Globus pallidus (tissue), 1 donor: ENCODE measurements around the gene PGGHG.

ENCODE experiments used
- DNase-seq: peaks from one replicate; pipeline ENCODE4 v3.0.0-alpha.2; 2015; ENCODE audit warnings: low spot score

Gene PGGHG

DNA sequence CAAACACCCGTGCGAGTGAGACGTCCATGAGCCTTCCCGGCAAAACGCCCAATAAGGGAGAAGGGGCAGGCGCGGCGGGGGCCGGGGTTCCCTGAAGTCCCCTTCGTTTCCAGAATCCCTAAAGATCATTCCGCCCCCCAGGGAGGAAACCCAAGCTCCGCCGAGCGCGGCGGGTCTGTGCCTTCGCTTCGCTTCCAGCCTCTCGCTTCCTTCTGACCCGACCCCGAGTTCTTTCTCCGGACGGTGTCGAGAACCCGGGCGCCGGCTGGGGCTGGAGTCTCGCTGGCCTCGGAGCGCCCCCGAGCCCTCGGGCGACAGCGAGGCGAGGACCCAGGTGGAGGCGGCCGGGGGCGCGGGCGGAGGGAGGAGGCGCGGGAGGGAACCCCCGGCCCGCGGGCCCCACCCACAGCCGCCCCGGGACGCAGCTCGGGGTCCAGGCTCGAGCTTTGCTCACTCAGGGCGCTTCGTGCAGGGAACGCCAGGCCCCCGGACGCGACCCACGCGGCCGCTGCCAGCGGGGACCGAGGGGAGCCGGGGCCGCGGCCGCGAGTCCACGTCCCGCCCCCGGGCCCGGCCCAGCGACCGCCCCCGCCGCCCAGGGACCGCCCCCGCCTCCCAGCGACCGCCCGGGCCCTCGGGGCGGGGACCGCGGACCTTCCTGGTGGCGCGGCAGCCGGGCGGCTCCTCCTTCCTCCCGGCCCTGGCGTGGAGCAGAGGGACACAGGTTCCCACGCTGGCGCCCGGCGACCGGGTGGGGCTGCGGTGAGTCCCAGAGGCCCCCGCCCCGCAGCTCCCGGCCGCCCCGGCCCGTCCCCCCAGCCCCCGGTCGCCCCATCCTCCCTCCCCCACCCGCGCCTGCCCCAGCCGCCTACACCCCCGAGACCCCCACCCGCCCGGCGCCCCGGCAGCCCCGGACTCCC lies at the start of gene PGGHG:
TSS of gene PGGHG (plus strand) at position 649 of the 920 bp plus-strand sequence. CDS start 691 bp downstream, outside the sequence.
- DNase-seq = no peak

DNA sequence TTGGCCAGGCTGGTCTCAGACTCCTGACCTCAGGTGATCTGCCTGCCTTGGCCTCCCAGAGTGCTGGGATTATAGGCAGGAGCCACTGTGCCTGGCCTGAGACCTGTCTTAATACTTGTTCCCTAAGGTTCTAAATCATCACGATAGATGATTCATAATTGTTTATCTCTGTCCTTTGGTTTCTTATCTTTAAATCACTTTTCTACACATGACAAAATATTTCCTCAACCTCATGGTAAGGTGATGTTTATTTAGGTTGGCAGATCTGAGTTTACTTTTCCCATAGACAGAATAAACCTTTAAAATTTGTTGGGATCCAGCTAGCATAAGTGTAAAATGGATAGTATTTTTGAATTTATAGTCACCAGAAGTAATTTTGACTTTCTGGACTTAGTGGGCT lies 48.6 kb upstream of the PGGHG start:
- no peak for DNase-seq

DNA sequence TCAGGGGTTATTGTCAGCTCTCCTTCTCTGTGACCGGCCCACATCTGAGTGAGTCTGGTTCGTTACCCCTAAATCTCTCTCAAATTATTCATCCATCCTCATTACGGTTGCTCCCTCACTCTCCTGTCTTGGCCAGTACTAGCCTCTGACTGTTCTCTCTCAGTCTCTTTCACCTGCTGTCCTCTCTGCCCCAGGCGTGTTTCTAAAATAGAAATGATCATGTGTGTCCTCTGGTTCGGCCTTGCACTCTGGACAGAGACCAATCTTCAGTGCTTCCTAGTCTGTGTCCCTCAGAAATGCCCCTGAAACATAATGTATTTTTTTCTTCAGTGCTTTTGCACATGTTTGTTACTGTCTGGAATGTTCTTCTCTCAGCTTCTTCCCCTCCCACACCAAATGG lies 47.3 kb upstream of the PGGHG start:
- no peak for DNase-seq

GRCh38 chr11:244376-244775 lies 44.5 kb upstream of the PGGHG start:
- no peak for DNase-seq

GRCh38 chr11:249062-249461 lies 39.9 kb upstream of the PGGHG start:
- no peak for DNase-seq

DNA sequence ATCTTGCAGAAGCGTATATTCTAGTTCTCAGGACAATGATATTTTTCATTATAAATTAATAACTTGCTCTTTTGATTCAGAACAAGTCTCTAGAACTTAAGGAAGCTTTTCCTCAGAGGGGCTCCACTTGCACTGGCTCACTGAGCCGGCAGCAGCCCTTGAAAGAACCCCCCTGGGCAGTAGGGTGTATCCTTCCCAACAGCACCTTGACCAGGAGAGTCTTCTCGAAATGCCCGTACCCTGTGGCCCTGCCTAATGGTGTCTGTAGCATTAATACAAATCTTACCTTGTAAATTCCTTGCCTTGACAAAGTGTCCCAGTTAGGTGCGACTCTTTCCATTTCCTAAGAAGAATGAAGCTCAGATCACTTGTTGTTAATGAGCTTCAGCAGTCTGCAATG lies 38.7 kb upstream of the PGGHG start:
- DNase-seq = no peak

DNA sequence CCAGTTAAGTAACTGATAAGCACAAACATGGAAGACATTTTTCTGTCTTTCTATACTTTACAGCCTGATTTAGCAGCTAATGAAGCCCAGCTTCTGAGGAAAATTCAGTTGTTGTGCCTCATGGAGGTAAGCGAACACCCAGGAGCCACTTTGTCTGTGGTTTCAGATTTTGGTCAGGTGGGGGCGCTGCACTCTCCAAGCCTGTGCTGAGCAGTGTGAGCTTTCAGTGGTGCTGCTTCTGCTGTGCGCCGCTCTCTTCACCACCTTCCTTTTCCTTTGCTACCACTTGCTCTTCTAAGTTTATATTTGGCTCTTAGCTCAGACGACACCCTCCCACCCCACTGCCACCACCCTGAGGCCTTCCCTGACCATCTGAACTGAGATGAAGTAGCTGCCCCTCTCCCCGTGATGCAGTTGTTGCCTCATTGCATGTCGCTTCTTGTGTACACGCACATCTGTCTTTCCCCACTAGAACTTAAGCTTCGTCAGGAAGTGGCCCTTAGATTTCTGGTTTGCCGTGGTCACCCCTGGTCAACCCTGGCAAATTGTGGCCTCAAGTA lies 38.1 kb upstream of the PGGHG start:
- DNase-seq = no peak

GRCh38 chr11:251550-251949 lies 37.4 kb upstream of the PGGHG start:
- DNase-seq = no peak

DNA sequence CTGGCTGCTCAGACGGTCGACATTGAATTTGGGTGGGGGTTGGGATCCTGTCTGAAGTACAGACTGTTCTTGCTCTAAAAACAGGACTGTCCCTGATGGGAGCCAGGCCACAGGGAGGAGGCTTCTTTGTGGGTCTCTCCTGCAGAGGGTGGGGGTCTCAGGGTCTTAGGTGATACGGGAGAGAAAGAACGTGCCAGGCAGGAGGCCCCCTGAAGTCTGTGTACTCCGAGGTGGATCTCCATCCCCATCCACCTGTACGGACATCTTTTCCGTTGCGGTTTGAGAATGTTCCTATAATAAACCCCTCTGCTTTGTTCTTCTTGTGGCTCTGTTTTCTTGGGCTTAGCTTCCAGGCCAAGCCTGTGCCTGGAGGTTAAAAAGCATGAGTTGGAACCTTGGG lies 36.3 kb upstream of the PGGHG start:
- DNase-seq = no peak

GRCh38 chr11:253160-253885 lies 35.6 kb upstream of the PGGHG start:
- DNase-seq = no peak

DNA sequence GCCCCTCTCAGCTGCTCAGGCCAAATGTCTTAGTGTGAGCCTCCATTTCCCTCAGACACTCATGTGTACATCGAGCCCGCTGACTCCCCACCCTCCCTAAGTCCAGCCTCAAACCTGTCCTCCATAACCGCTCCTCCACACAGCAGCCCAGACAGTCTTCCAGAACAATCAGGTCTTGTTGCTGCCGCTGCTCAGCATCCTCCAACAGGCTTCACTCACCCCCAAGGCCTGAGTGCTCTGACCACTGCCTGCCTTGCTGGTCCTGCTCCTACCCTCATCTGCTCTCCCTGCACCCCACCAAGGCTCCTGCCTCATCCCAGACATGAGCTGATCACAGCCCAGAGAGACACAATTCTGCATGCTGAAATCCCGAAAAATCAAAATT lies 35.0 kb upstream of the PGGHG start:
- DNase-seq = no peak

- DNase-seq = no peak
These were observed 33.8 kb upstream of the PGGHG start for GRCh38 chr11:255176-255575.

DNA sequence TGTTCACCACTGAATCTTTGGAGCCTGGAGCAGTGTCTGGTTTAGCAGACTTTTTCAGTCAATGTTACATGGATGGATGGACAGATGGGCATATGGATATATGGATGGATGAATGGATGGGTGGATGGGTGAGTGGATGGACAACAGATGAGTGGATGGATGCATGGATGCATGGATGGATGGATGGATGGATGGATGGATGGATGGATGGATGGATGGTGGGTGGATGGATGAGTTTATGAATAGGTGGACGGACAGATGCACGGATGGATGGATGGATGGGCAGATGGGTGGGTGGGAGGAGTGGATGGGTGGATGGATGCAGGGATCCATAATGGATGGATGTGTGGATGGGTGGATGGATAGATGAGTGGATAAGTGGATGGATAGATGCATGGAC lies 33.1 kb upstream of the PGGHG start:
- DNase-seq = no peak

DNA sequence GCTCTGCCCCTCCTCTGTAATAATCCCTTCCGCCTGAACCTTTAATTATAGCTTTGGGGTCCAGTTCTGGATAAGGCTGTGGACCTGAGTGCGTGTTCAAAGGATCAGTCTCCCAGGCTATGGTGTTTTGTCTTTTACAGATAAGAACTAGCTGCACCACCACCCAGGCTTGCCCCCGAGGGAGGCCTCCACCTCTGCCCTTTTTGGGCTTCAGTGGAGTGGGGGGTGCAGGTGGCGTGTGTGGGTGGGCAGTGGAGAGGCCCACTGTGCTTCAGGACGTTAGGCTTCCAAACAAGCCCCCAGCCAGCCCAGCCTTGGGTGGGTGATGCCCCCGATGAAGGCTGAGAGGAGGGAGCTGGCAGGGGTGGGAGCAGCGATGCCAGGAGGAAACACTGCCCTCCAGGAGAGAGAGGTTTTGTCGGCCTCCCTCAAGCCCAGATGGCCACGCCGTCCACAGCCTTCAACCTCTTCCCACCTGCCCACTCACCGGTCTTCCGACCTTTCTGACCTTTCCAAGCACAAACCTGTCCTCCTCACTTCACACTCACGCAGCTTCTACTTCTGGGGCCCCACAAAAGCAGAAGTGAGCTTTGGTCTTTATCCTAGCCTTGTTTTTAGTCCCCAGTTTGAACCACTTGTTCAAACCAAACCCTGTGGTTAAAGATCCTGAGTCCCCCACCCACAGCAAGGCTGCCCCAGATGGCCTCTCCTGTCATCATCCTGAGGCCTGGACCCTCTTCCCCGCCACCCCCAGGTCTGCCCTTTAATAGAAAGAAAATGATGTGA lies 31.8 kb upstream of the PGGHG start:
- no peak for DNase-seq

GRCh38 chr11:257766-258493 lies 31.0 kb upstream of the PGGHG start:
- no peak for DNase-seq

DNA sequence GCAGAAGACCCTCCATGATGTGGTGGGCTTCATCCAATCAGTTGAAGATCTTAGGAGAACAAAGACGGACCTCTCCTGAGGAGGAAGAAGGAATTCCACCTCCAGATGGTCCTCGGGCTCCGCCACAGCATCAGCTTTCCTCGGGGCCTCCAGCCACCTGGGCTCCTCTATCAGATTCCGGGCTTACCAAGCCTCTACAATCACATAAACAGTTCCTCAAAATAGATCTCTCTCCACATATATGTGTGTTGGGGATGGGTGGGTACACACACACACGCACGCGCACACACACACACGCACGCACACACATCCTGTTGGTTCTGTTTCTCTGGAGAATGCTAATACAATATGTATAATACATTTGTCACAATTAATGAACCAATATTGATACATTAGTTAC lies 29.5 kb upstream of the PGGHG start:
- no peak for DNase-seq

- no peak for DNase-seq
These were observed 27.3 kb upstream of the PGGHG start for GRCh38 chr11:261624-262023.

DNA sequence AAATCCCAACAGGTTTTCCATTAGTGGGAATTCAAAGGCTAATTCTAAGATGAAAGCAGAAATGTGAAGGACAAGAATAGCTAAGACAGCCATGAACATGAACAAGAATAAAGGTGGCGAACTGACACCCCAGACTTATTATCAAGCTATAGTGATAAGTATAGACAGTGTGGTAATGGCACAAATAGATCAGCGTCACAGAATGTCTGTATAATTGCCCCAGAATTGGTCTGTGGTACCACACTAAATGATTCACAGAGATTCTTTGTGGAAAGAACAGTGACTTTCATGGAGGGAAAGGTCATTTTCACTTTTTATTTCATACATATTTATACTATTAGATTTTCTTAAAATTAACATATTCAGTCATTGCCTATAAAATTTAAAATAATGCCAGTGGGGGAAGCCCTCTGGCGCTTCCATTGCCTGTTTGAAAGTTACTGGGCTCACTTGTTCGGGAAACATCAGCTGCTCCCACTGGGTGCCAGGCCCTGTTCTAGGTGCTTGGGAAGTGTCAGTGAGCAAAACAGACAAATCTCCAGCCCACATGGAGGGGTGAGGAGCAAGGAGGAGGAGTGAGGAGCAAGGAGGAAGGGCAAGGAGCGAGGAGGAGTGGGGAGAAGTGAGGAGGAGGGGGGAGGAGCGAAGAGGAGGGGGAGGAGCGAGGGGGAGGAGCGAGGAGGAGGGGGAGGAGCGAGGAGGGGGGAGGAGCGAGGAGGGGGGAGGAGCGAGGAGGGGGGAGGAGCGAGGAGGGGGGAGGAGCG lies 22.1 kb upstream of the PGGHG start:
- no peak for DNase-seq

GRCh38 chr11:267491-267994 lies 21.4 kb upstream of the PGGHG start:
- DNase-seq = no peak

DNA sequence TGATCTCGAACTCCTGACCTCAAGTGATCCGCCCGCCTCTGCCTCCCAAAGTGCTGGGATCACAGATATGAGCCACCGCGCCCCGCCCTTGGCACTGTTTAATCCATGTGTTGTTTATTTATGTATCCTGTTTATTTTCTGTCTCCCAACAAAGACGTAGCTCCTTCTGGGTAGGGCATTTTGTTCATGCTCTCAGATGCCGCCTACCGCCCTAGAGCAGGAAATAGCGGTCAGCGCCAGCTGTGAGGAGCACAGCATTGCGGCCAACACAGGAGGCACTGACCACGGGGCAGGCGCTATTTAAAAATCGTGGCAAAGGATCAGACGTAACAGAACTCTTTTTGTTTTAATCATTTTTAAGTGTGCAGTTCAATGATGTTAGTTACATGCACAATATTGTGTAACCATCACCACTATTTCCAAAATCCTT lies 20.2 kb upstream of the PGGHG start:
- DNase-seq = peak; percentile 39
